LNCaP clone FGC (cell line): Measurements from ENCODE around the gene FOXP4.

ENCODE experiments used
- DNase-seq: peaks from one replicate; pipeline ENCODE4 v3.0.0-alpha.2; 2011; ENCODE audit warnings: low read depth
- H3K4me3 ChIP-seq: 2 replicates; pipeline ENCODE4 v1.5.1; 2011; ENCODE audit warnings: mild to moderate bottlenecking, low read depth, low read length, control low read depth
- TF ChIP-seq, protein P1 (sequence below): IDR thresholded peaks from 2 replicates; pipeline ENCODE4 v1.5.1; 2012; ENCODE audit warnings: mild to moderate bottlenecking; ENCODE audit not compliant: control insufficient read depth, insufficient read depth; ENCODE audit errors: extremely low read depth

FOXP4 gene

DNA sequence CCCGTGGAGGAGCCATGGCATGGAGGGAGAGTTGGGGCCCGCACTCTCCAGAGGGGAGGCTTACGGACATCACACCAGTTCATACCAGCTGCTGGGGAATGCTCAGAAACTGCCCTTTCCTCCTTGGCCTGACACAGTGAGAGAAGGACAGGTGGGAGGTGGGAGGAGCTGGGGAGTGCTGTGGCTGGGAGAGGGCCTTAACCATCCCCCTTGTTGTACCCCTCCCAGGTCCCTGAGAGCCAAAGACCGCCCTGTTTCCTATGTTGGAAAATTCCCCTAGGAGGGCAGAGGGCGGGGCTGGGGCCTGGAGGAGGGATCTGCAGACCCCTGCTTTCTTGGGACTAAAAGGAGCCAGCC lies 24.1 kb downstream of the FOXP4 start:
- no peak for DNase-seq
- TF ChIP-seq, protein P1, sequence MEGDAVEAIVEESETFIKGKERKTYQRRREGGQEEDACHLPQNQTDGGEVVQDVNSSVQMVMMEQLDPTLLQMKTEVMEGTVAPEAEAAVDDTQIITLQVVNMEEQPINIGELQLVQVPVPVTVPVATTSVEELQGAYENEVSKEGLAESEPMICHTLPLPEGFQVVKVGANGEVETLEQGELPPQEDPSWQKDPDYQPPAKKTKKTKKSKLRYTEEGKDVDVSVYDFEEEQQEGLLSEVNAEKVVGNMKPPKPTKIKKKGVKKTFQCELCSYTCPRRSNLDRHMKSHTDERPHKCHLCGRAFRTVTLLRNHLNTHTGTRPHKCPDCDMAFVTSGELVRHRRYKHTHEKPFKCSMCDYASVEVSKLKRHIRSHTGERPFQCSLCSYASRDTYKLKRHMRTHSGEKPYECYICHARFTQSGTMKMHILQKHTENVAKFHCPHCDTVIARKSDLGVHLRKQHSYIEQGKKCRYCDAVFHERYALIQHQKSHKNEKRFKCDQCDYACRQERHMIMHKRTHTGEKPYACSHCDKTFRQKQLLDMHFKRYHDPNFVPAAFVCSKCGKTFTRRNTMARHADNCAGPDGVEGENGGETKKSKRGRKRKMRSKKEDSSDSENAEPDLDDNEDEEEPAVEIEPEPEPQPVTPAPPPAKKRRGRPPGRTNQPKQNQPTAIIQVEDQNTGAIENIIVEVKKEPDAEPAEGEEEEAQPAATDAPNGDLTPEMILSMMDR = no peak
- no peak overlapping the region for H3K4me3 ChIP-seq

DNA sequence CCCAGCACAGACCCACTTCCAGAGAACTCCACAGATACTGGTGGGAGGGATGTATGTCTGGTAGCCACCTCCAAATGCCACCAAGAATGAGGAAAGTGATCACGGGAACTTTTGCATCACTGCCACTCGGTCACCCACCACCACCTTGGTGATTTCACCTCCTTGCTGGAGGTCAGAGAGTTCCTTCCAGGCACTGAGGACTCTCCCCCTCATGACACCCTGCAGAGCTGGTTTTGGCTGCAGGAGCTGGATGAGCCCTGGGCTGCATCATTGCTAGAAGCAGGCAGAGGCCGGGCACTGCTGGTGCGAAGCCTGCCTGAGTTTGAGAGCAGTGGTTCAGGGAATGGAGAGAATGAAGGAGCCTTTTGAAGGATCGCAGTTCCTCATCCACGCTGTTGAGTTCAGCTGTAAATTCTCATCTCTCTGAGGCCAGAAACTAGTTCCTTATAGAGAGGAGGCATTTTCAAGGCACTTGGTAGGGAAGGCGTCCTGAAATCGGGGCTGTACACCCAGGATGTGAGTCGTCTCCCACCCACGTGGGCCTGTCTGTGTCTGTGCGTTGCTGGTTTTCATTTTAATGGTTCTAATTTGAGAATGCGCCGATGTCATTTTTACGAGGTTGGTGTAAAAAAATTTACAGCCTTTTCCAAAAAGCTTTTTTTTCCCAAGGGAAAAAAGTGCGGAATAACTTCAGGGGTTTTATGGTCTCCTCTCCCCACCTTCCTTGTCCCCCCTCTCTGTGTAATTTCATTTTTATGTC lies 25.0 kb downstream of the FOXP4 start:
- H3K4me3 ChIP-seq = no peak overlapping the region
- TF ChIP-seq, protein P1 = no peak
- DNase-seq = no peak

DNA sequence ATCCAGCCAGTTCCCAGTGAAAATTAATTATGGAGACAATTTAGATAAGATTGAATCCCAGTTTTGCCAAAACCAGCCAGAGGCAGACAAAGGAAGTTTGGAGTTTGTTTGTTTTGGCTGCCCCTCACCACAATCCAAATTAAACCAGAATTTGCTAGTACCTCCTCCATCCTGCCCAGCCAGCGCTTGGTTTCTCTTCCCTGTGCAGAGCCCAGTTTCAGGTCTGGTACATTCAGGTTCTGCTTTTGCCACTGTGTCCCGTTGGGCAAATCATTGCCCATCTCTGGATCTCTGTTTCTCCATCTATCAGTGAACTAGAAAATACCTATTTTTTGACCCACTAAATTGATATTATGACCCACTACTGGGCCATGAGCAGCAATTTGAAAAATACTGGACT lies 26.4 kb downstream of the FOXP4 start:
- no peak overlapping the region for H3K4me3 ChIP-seq
- TF ChIP-seq, protein P1 = no peak
- DNase-seq = no peak

DNA sequence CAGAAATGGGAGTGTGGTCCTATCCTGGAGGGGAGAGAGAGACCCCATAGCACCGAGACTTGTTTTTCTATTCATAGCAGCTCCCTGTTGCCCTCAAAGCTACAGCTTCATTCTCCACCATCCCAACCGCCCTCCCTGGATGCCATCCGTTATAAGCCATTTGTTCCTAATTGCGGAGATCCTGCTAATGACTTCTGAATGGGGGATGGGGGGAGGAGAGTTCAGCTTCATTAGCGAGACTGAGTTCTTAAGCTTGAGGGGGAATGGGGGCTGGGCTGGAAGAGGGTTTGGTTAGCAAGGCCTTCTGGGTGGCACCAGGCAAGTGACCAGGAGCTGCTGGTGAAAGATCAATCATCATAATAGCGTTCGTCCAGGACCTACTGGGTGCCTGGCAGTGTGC lies 27.1 kb downstream of the FOXP4 start:
- TF ChIP-seq, protein P1 = no peak
- no peak overlapping the region for H3K4me3 ChIP-seq
- DNase-seq = no peak

DNA sequence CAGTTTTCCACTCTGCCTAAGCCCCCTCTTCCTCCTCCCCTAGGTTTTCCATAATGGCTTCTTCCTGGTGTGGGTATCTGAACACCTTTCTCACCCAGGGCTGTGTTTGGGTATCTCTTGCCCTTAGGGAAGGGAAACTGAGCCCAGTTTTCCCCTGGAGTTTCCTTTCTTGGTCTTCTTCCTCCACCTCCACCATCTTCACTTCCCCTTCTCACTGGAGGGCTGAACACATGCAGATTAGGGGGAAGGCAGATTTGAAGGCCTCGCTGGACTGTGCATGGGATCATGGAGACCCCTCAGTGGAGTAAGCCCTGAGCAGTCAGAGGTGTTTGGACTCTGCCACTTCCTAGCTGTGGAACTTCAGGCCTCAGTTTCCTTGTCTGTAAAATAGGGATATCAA lies 27.8 kb downstream of the FOXP4 start:
- TF ChIP-seq, protein P1 = no peak
- DNase-seq = no peak
- H3K4me3 ChIP-seq = no peak overlapping the region

DNA sequence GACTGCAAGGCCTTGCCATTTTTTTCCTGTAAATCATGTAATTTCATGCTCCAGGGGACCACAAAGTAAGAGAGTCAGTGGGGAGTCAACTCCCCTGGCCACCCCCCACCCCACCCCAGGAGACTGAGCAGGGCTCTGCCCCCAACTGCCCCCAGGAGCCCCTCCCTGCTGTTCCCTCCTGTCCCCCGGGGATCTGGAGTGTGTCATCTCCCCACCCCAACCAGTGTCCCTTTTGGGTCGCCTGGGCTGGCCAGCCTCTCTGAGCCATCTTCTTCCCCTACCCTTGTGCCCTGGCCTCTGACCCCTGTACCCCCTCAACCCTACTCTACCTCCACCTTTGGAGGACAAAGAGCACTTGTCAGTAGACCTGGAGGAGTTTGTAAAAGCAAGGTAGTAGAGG lies 29.4 kb downstream of the FOXP4 start:
- no peak for DNase-seq
- no peak overlapping the region for H3K4me3 ChIP-seq
- TF ChIP-seq, protein P1 = no peak

DNA sequence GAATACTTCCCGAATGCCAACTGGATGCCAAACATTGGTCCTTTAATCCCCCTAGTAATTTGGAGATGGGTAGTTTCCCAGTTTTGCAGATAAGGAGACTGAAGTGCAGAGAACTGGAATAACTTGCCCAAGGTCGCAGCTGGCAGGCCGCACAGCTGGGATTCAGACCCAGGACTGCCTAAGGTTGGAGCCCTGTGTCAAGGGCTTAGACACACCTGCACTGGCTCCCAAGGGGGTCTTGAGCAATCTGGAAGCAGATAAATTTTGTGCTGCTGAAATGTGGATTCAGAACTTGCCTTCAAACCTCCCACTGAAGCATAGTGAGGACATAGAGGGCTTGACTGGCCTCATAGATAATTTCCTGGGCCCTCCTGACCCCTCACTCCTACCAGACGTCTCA lies 30.5 kb downstream of the FOXP4 start:
- TF ChIP-seq, protein P1 = no peak
- no peak overlapping the region for H3K4me3 ChIP-seq
- no peak for DNase-seq
